BJ (cell line): ENCODE data around the gene KCNAB1. TPM values are rescaled to one million over a fixed set of nuclear protein-coding genes. Genes with fewer than 3 reads are reported as not detected.

Source experiments
- CTCF ChIA-PET: fragments of 350-600 bp; formaldehyde crosslinking; extraction: SDS; loops from one replicate; lab custom pipeline; 2021; ENCODE audit warnings: antibody characterized with exemption, inconsistent platforms; lab: Yijun Ruan, JAX
- POLR2A ChIA-PET: fragments of 300-600 bp; sonication (Branson Sonifier 250); formaldehyde crosslinking; extraction: SDS; loops from one replicate; lab custom pipeline; 2021; ENCODE audit warnings: antibody characterized with exemption; lab: Charles Lee
- DNase-seq: peaks from one replicate; pipeline ENCODE4 v3.0.0-alpha.2; 2011; ENCODE audit warnings: low read depth
- H3K27me3 ChIP-seq: 2 replicates; pipeline ENCODE4 v1.6.0; 2011; ENCODE audit warnings: low read length; ENCODE audit not compliant: control insufficient read depth, insufficient read depth
- H3K36me3 ChIP-seq: 2 replicates; pipeline ENCODE4 v1.5.1; 2011; ENCODE audit warnings: low read length; ENCODE audit not compliant: control insufficient read depth, insufficient read depth
- H3K4me3 ChIP-seq: 2 replicates; pipeline ENCODE4 v1.5.1; 2011; ENCODE audit warnings: low read depth, mild to moderate bottlenecking, control low read depth, low read length
- polyA plus RNA-seq: library from polyadenylated mRNA; depleted of rRNA; stranded (reverse); fragments of >200 nt; gene quantifications from 2 replicates; pipeline ENCODE4 v1.2.3, GENCODE V29; 2011
- TF ChIP-seq, protein P1 (sequence below): IDR thresholded peaks from 2 replicates; pipeline ENCODE4 v1.5.1; 2011; ENCODE audit warnings: low read depth, mild to moderate bottlenecking, control low read depth, inconsistent platforms, low read length, moderate library complexity; ENCODE audit not compliant: insufficient read depth

Gene KCNAB1
- polyA plus RNA-seq, 1 experiment = not detected

DNA sequence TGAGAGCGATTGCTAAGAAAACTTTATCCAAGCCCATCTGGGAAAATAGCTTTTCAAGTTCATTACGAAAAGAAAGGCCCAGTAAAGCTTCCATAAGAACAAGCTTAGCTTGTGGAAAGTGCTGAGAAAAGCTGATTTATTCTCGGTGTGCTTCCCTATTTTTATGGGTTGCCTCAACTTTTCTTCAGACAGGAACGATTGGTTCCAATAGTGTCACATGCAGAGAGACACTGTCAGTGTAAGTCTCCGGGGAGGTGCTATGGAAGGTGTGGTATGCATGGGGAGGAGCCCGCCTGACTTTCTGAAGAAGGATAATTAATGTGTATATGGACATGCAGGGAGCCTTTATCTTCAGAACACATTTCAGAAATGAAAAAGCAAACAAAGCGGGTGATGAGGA, 257.3 kb downstream of the KCNAB1 start:
- TF ChIP-seq, protein P1, sequence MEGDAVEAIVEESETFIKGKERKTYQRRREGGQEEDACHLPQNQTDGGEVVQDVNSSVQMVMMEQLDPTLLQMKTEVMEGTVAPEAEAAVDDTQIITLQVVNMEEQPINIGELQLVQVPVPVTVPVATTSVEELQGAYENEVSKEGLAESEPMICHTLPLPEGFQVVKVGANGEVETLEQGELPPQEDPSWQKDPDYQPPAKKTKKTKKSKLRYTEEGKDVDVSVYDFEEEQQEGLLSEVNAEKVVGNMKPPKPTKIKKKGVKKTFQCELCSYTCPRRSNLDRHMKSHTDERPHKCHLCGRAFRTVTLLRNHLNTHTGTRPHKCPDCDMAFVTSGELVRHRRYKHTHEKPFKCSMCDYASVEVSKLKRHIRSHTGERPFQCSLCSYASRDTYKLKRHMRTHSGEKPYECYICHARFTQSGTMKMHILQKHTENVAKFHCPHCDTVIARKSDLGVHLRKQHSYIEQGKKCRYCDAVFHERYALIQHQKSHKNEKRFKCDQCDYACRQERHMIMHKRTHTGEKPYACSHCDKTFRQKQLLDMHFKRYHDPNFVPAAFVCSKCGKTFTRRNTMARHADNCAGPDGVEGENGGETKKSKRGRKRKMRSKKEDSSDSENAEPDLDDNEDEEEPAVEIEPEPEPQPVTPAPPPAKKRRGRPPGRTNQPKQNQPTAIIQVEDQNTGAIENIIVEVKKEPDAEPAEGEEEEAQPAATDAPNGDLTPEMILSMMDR = no peak
- H3K36me3 ChIP-seq = no peaks in the 10 kb centered on the region
- DNase-seq = no peak
- no peak overlapping the region for H3K4me3 ChIP-seq
- CTCF ChIA-PET = no interaction called here
- POLR2A ChIA-PET = no interaction called here
- no peaks in the 10 kb centered on the region for H3K27me3 ChIP-seq

DNA sequence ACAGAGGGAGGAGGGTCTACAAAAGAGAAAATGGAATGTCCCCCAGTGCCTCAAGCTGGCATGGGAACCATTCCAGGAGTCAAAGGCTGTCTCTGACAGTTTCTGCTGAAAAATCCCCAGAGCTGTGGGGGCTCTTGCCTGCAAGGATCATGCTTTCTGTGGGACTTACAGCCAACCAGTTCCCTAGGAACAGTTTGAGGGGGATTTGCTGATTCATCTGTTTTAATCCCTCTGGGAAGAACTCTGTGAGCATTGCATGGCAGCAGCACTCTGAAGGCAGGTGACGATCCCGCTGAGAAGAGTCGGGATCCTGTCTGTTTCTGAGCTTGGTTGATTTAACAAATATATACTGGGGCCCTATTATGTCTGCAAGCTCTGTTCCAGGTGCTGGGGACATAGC, 258.5 kb downstream of the KCNAB1 start:
- no peak for DNase-seq
- ChIA-PET CTCF (interaction anchor here (1.3 to 1.6 kb wide), 2 partner anchors 61 to 72 kb away, joined by 3 read pairs; no protein-coding TSS in a partner anchor), POLR2A (no interaction called here)

DNA sequence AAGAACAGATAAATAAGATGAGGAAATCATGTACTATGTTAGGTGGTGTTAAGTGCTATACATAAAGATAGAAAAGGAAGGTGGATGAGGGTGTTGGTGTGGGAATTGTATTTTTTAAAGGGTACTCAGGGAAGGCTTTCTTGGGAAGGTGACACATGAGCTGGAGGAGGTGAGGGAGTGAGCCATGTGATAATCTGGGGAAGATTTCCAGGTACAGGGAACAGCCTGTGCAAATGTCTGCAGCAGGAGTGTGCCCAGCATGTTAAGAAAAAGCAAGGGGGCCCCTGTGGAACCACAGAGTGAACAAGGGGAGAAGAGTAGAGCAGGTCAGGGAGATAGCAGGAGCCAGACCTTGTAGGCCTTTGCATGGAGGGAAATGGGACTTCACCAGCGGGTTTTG, 258.9 kb downstream of the KCNAB1 start:
- Histone ChIP-seq H3K36me3 (no peaks in the 10 kb centered on the region), H3K27me3 (no peaks in the 10 kb centered on the region; the same call in 1 of the 2 replicates), H3K4me3 (no peak overlapping the region)
- ChIA-PET POLR2A (no interaction called here), CTCF (interaction anchor here (1.3 to 1.6 kb wide), 2 partner anchors 61 to 71 kb away, joined by 3 read pairs; no protein-coding TSS in a partner anchor)
- TF ChIP-seq, protein P1 = no peak
- no peak for DNase-seq

More for the DNA sequence above, 258.5 kb downstream of the KCNAB1 start:
- TF ChIP-seq, protein P1 = no peak
- H3K27me3 ChIP-seq = no peaks in the 10 kb centered on the region
- no peak overlapping the region for H3K4me3 ChIP-seq
- H3K36me3 ChIP-seq = no peaks in the 10 kb centered on the region

DNA sequence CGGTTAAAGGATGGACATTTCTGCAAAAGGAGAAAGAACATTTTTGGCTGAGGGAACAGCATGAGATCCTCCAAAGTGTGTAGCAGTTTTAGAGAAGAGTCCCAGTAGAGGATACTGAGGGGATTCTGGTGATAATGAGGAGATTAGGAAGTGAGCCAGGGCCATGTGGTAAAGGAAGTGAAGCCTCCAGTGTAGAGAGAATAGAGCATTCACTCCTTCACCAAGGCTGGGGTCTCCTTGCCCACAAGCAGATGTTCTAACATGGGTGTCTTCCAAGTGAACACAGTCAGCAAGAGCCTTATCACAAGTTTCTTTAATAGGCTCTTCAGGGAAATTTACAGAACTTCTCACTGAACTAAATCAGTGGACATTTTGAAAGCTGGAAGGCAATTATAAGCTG, 260.9 kb downstream of the KCNAB1 start:
- TF ChIP-seq, protein P1 = no peak
- POLR2A ChIA-PET = no interaction called here
- DNase-seq = no peak

DNA sequence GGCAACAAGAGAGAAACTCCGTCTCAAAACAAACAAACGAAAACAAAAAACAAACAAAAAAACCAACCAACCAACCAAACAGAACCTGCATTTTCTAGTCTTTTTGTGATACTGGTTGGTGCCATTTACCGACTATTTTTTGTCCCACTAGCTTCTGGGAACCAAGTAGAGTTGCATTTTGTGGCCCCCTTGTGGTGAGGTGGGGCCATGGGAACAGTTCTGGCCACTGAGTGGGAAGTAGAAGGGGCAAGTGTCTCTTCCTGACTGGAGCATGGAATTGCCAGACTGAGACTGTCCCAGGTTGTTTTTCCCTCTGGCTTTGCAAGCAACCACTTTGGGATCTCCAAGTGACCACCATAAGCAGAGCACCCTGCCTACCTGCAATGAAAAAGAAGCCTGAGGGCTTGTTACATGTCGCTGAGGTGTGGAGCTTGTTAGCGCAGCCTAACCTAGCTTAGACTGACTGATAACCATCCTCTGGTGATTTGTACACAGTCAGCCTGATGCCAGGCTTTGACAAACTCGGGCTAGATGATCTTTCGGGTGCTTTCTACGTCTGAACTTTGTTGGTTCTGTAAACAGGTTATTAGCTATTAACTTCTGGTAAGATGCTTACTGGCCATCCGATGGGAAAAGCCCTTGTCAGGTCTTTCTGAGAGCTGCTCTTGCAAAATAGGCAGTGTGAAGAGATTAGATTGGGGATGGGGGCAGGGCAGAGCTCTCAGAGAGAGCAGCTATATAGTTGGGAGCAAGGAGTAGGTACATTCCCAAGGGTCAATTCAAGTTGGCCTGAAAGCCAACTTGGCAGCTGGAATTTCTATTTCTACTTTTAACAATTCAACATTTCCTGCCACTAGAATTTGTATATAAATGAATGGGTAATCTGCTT, 262.3 kb downstream of the KCNAB1 start:
- Histone ChIP-seq H3K27me3 (no peaks in the 10 kb centered on the region; the same call in 1 of the 2 replicates), H3K4me3 (no peak overlapping the region), H3K36me3 (no peaks in the 10 kb centered on the region)
- TF ChIP-seq, protein P1 = peak; percentile 71
- ChIA-PET CTCF (interaction anchor here (0.7 to 2.9 kb wide), 15 partner anchors 8 to 339 kb away, joined by 3 to 17 read pairs (median 4); no protein-coding TSS in a partner anchor), POLR2A (no interaction called here)
- no peak for DNase-seq

More for the DNA sequence above, 260.9 kb downstream of the KCNAB1 start:
- CTCF ChIA-PET = interaction anchor here (1.2 to 2.9 kb wide), 5 partner anchors 7 to 136 kb away, joined by 3 to 14 read pairs (median 4); no protein-coding TSS in a partner anchor
- H3K36me3 ChIP-seq = no peaks in the 10 kb centered on the region
- H3K27me3 ChIP-seq = no peaks in the 10 kb centered on the region; the same call in 1 of the 2 replicates
- H3K4me3 ChIP-seq = no peak overlapping the region
